Lung (tissue), 12 donors: ENCODE data around the gene EPC1. TPM values are rescaled to one million over a fixed set of nuclear protein-coding genes. Genes with fewer than 3 reads are reported as not detected.
A peak's percentile ranks its signal among the peaks of the same experiment; 100 is the strongest.

Experiments used
- ATAC-seq: fragments of 200-7000 bp; cut with Tn5 transposase; one replicate; pipeline ENCODE4 v1.9.1; 2020; ENCODE audit warnings: moderate number of reproducible peaks; ENCODE audit not compliant: insufficient read depth, low FRiP score
- DNase-seq, 3 donors: peaks; one replicate each; pipeline ENCODE4 v3.0.0-alpha.2; 2013 to 2017
- H3K27ac ChIP-seq, 2 donors: one replicate each; pipeline ENCODE4 v1.5.1; 2013; ENCODE audit warnings: mild to moderate bottlenecking in 2 of 2, moderate library complexity in 2 of 2, control low read depth in 1 of 2, inconsistent platforms in 1 of 2, low read depth in 1 of 2, low read length in 1 of 2
- H3K27me3 ChIP-seq, 3 donors: one replicate each; pipeline ENCODE4 v1.5.1; 2013; ENCODE audit warnings: low read length in 2 of 3; ENCODE audit not compliant: control insufficient read depth in 3 of 3, insufficient read depth in 3 of 3
- H3K36me3 ChIP-seq, 4 donors: one replicate each; pipeline ENCODE4 v1.5.1; 2013; ENCODE audit warnings: low read length in 4 of 4, mild to moderate bottlenecking in 1 of 4, moderate library complexity in 1 of 4; ENCODE audit not compliant: control insufficient read depth in 4 of 4, insufficient read depth in 4 of 4
- H3K4me1 ChIP-seq, 5 donors: one replicate each; pipeline ENCODE4 v1.5.1; 2013; ENCODE audit warnings: low read length in 5 of 5, mild to moderate bottlenecking in 2 of 5, moderate library complexity in 1 of 5; ENCODE audit not compliant: control insufficient read depth in 5 of 5, insufficient read depth in 5 of 5
- H3K4me3 ChIP-seq: one replicate; pipeline ENCODE4 v1.5.1; 2013; ENCODE audit warnings: mild to moderate bottlenecking, control low read depth, moderate library complexity
- H3K9ac ChIP-seq, 2 donors: one replicate each; pipeline ENCODE4 v1.5.1; 2013; ENCODE audit warnings: low read length in 2 of 2, control low read depth in 1 of 2; ENCODE audit not compliant: insufficient read depth in 1 of 2
- H3K9me3 ChIP-seq, 4 donors: one replicate each; pipeline ENCODE4 v1.5.1; 2013; ENCODE audit warnings: low read length in 3 of 4, mild to moderate bottlenecking in 1 of 4, moderate library complexity in 1 of 4; ENCODE audit not compliant: control insufficient read depth in 4 of 4, insufficient read depth in 3 of 4
- WGBS, 2 donors: extraction: QIAGEN DNeasy Blood & Tissue Kit; methylation state at CpG; one replicate each; pipeline ENCODE4 v1.1.7; 2013; 5-methylcytosine and 5-hydroxymethylcytosine counted together
- polyA plus RNA-seq, 2 donors: library from polyadenylated mRNA; stranded (reverse); fragments of 200-250 nt; gene quantifications; one replicate each; pipeline ENCODE4 v1.2.1, GENCODE V29; 2013
- total RNA-seq, 2 donors: library from RNA; depleted of rRNA in 1 of 2; stranded (reverse); fragments of >200 nt in 1 of 2; gene quantifications; one replicate each; pipeline ENCODE4 v1.2.1, GENCODE V29; 2014 to 2021
- TF ChIP-seq, protein P1 (sequence below): IDR thresholded peaks from 2 replicates; pipeline ENCODE4 v1.5.1; 2012; ENCODE audit warnings: mild to moderate bottlenecking; ENCODE audit errors: control extremely low read depth, extremely low read depth
- donor health status: control.
- donor health status: control.
- donor health status: Bipolar disorder and iron deficiency.
- donor health status: healthy.
- donor health status: DM: yes; HTN: yes; CAD: no.

The EPC1 gene
- total and polyA plus RNA-seq, 4 donors = 13.2 to 109 (median 26.0) TPM

DNA sequence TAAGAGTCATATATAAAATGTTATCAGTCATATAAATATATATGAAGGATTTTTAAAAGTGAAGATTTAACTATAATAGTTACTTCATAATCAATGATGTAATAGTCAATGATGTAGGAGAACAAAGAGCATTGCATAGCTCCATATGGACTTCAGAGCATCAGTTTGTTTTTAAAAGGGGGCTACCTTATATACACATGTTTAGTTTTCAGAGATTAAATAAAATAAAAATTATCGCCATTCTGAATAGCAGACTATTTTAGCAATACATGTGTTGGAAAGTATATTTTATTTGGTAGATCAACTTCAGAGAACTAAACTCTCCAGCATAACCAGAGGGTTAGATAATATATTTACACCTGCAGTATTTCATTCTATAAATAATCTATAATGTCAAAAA is 29.1 kb upstream of the EPC1 start:
- Histone ChIP-seq H3K27me3 (no peaks in the 10 kb centered on the region), H3K36me3 (peaks cover 0 to 3% (median under 1%) of the 10 kb centered on the region in 4 donors), H3K9ac (peak overlapping the region in 1 of 2 donors; percentile 97), H3K9me3 (no peaks in the 10 kb centered on the region), H3K4me1 (peaks cover 1 to 17% (median 9%) of the 10 kb centered on the region in 5 donors), H3K27ac (no peak overlapping the region), H3K4me3 (no peak overlapping the region)
- TF ChIP-seq, protein P1, sequence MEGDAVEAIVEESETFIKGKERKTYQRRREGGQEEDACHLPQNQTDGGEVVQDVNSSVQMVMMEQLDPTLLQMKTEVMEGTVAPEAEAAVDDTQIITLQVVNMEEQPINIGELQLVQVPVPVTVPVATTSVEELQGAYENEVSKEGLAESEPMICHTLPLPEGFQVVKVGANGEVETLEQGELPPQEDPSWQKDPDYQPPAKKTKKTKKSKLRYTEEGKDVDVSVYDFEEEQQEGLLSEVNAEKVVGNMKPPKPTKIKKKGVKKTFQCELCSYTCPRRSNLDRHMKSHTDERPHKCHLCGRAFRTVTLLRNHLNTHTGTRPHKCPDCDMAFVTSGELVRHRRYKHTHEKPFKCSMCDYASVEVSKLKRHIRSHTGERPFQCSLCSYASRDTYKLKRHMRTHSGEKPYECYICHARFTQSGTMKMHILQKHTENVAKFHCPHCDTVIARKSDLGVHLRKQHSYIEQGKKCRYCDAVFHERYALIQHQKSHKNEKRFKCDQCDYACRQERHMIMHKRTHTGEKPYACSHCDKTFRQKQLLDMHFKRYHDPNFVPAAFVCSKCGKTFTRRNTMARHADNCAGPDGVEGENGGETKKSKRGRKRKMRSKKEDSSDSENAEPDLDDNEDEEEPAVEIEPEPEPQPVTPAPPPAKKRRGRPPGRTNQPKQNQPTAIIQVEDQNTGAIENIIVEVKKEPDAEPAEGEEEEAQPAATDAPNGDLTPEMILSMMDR = no peak
- peak in 2 of 3 donors; percentile 44 to 63 for DNase-seq
- WGBS, 2 donors = 58 to 83% methylated on average over 1 of the region's 1 CpG
- no peak for ATAC-seq

DNA sequence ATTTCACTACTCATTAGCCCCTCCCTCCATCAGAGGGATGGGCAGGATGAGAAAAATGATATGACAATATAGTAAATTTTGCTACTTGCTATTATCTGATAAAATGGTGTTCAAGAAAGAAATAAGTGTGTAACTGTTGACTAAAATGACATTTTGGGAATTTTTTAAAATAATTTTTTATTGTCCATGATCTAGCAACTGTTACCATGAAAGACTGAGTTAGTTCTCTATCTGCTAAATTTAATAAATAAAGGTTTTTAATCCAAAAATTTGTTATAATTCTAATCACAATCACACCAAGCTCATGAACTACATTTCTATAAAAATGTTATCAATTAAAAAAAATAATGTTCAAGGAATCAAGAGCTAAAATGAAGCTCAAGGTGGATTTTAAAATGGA is 28.7 kb upstream of the EPC1 start:
- DNase-seq (peak in 1 of 3 donors; percentile 33), ATAC-seq (no peak)
- Histone ChIP-seq H3K27ac (no peak overlapping the region), H3K4me1 (peaks cover 1 to 17% (median 9%) of the 10 kb centered on the region in 5 donors), H3K36me3 (peaks cover 0 to 4% (median 2%) of the 10 kb centered on the region in 4 donors), H3K9ac (peak overlapping the region in 1 of 2 donors; percentile 97), H3K27me3 (no peaks in the 10 kb centered on the region), H3K9me3 (no peaks in the 10 kb centered on the region), H3K4me3 (no peak overlapping the region)
- TF ChIP-seq, protein P1 = no peak

DNA sequence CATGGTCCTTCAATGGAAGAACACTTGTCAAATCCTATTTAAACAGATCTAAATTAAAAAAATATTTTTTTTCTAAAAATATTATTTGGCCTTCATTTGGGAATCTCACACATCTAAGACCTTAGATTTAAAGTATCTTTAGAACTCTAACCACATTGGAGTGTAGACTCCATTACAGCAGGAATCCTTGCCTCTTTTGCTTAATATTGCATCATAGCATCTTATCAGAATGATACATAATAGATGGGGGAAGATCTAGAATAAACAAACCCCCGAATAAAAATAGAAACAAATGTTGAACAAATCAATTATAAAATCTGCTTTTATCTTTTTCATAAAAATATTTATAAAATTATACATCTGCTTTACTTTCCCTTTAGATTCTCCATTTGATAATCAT is 27.6 kb upstream of the EPC1 start:
- 51 to 62% methylated on average over 1 of the region's 1 CpG for WGBS, 2 donors
- Histone ChIP-seq H3K36me3 (peaks cover 0 to 8% (median 2%) of the 10 kb centered on the region in 4 donors), H3K27me3 (no peaks in the 10 kb centered on the region), H3K4me1 (peaks cover 0 to 12% (median 9%) of the 10 kb centered on the region in 5 donors), H3K9ac (no peak overlapping the region), H3K9me3 (no peaks in the 10 kb centered on the region), H3K27ac (no peak overlapping the region), H3K4me3 (no peak overlapping the region)
- DNase-seq (no peak), ATAC-seq (no peak)
- TF ChIP-seq, protein P1 = no peak

DNA sequence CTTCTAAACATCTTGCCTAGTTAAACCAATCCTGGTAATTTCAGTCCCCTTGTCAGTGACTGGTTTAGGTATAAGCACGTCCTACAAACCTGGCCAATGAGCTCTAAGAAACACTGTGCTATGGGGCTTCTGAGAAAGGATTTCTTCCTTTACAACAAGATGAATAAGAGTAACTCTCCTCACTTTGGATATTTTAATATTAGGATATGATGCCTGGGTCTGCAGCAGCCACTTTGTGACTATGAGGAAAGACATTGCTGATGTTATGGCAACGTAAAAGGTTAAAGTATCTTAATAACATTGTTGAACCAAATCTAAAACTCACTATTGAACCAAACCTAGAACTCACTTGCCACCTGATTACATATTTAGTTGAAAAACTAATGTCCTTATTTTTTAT is 26.5 kb upstream of the EPC1 start:
- Histone ChIP-seq H3K36me3 (peaks cover 0 to 8% (median 1%) of the 10 kb centered on the region in 4 donors), H3K4me3 (no peak overlapping the region), H3K9me3 (no peaks in the 10 kb centered on the region), H3K4me1 (peaks cover 0 to 11% (median 7%) of the 10 kb centered on the region in 5 donors), H3K9ac (no peak overlapping the region), H3K27ac (no peak overlapping the region), H3K27me3 (no peaks in the 10 kb centered on the region)
- no peak for ATAC-seq
- TF ChIP-seq, protein P1 = no peak
- 93 to 95% methylated on average over 2 of the region's 2 CpGs for WGBS, 2 donors
- DNase-seq = no peak
